CD4-positive, alpha-beta memory T cell (primary cell): ENCODE measurements around the gene ST6GALNAC6. TPM values are rescaled to one million over a fixed set of nuclear protein-coding genes. Genes with fewer than 3 reads are reported as not detected.

ENCODE experiments used
- CTCF ChIA-PET: fragments of 350-600 bp; sonication (Branson Sonifier 250); formaldehyde crosslinking; loops from one replicate; lab custom pipeline; 2021; ENCODE audit warnings: inconsistent platforms; ENCODE audit not compliant: partially characterized antibody; lab: Charles Lee
- POLR2A ChIA-PET: fragments of 350-600 bp; sonication (Branson Sonifier 250); formaldehyde crosslinking; loops from one replicate; lab custom pipeline; 2021; ENCODE audit not compliant: partially characterized antibody; lab: Charles Lee
- DNase-seq, 5 donors: peaks; one replicate each; pipeline versions ENCODE4 v3.0.0 to v3.0.0-alpha.2; 2020 to 2022; ENCODE audit warnings: mixed read lengths in 1 of 5
- H3K27ac ChIP-seq: one replicate; pipeline ENCODE4 v1.7.0; 2013; ENCODE audit warnings: low read depth, low read length
- H3K27me3 ChIP-seq: 2 replicates; pipeline ENCODE4 v1.7.0; 2013; ENCODE audit warnings: mild to moderate bottlenecking, low read length, moderate library complexity; ENCODE audit not compliant: insufficient read depth
- H3K36me3 ChIP-seq: 2 replicates; pipeline ENCODE4 v1.7.0; 2013; ENCODE audit warnings: mild to moderate bottlenecking, low read length, moderate library complexity; ENCODE audit not compliant: insufficient read depth
- H3K4me1 ChIP-seq: 2 replicates; pipeline ENCODE4 v1.7.0; 2013; ENCODE audit warnings: mild to moderate bottlenecking, low read length, moderate library complexity; ENCODE audit not compliant: insufficient read depth
- H3K4me3 ChIP-seq, 2 donors: one replicate each; pipeline ENCODE4 v1.7.0; 2013; ENCODE audit warnings: low read length in 2 of 2, mild to moderate bottlenecking in 1 of 2
- H3K9me3 ChIP-seq, 2 donors: one replicate each; pipeline ENCODE4 v1.7.0; 2013; ENCODE audit warnings: low read length in 2 of 2, control low read depth in 1 of 2; ENCODE audit not compliant: control insufficient read depth in 1 of 2
- H3K27ac Mint-ChIP-seq, 7 donors: one replicate each; pipeline ENCODE4 v1.8.0; 2020 to 2021; ENCODE audit warnings: mixed read lengths in 7 of 7, mild to moderate bottlenecking in 6 of 7, inconsistent platforms in 3 of 7, moderate library complexity in 3 of 7
- H3K27me3 Mint-ChIP-seq, 2 donors: one replicate each; pipeline ENCODE4 v1.8.0; 2020 to 2021; ENCODE audit warnings: mixed read lengths in 2 of 2
- H3K36me3 Mint-ChIP-seq, 2 donors: one replicate each; pipeline ENCODE4 v1.8.0; 2020 to 2021; ENCODE audit warnings: mixed read lengths in 2 of 2, inconsistent platforms in 1 of 2, mild to moderate bottlenecking in 1 of 2
- H3K4me1 Mint-ChIP-seq, 4 donors: one replicate each; pipeline ENCODE4 v1.8.0; 2020 to 2021; ENCODE audit warnings: mixed read lengths in 4 of 4, mild to moderate bottlenecking in 1 of 4
- H3K4me3 Mint-ChIP-seq, 8 donors: one replicate each; pipeline ENCODE4 v1.8.0; 2020 to 2021; ENCODE audit warnings: mixed read lengths in 8 of 8, mild to moderate bottlenecking in 7 of 8, moderate library complexity in 6 of 8, inconsistent platforms in 3 of 8
- H3K9me3 Mint-ChIP-seq, 8 donors: one replicate each; pipeline ENCODE4 v1.8.0; 2020 to 2021; ENCODE audit warnings: mixed read lengths in 8 of 8, mild to moderate bottlenecking in 5 of 8, inconsistent platforms in 3 of 8, moderate library complexity in 1 of 8
- intact Hi-C: fragments of 100-400 bp; cut with micrococcal nuclease; formaldehyde crosslinking; loops from one replicate; pipeline ENCODE4 v1.15.1; 2023
- polyA plus RNA-seq, 2 donors: library from polyadenylated mRNA; unstranded; fragments of 300-500 nt; fragmentation: Illumina TruSeq; gene quantifications; one replicate each; pipeline ENCODE4 v1.2.3, GENCODE V29; 2021
- total RNA-seq, 2 experiments: library from RNA; stranded (reverse); gene quantifications; one replicate each; pipeline ENCODE4 v1.2.3, GENCODE V29; 2021

Gene ST6GALNAC6
- total and polyA plus RNA-seq, 4 experiments from 2014 or later = 45.2 to 127 (median 85.5) TPM

GRCh38 chr9:127930231-127931091 is 31.1 kb upstream of the ST6GALNAC6 start, which contains the start of gene PIP5KL1:
Gene PIP5KL1, minus strand, starts transcription at chr9:127930777. Its CDS starts 25 bp downstream, at chr9:127930752.
- Histone ChIP-seq H3K27me3 (no peaks in the 10 kb centered on the region), H3K4me1 (peaks cover 63% of the 10 kb centered on the region), H3K36me3 (no peaks in the 10 kb centered on the region), H3K4me3 (peak within 1 kb of the TSS; percentile 6 to 54), H3K9me3 (no peaks in the 10 kb centered on the region), H3K27ac (no peak within 1 kb of the TSS)
- POLR2A ChIA-PET = interaction anchor here (0.7 to 1.5 kb wide), 10 partner anchors 9 to 215 kb away, joined by 3 to 4 read pairs (median 3); partner anchors contain the start of genes PTRH1, ST6GALNAC4 and TTC16
- peaks cover 0 to 9% (median 0%) of the 10 kb centered on the region in 8 donors for H3K9me3 Mint-ChIP-seq
- H3K4me1 Mint-ChIP-seq = peaks cover 16 to 49% (median 35%) of the 10 kb centered on the region in 4 donors
- CTCF ChIA-PET = interaction anchor here (0.8 to 2.2 kb wide), 11 partner anchors 9 to 195 kb away, joined by 3 to 11 read pairs (median 3); partner anchors contain the start of gene TOR2A
- intact Hi-C loops = loop anchor here (1.0 kb wide), 1 partner anchor 13 kb away; the partner anchor contains the start of gene ST6GALNAC4
- DNase-seq = peak; percentile 67 to 73 (median 70)
- H3K27me3 Mint-ChIP-seq = no peaks in the 10 kb centered on the region
- H3K27ac Mint-ChIP-seq = peak within 1 kb of the TSS; percentile 25 to 93 (median 64)
- H3K36me3 Mint-ChIP-seq = peaks cover 0 to 4% of the 10 kb centered on the region in 2 donors
- peak within 1 kb of the TSS; percentile 65 to 85 (median 76) for H3K4me3 Mint-ChIP-seq

GRCh38 chr9:127929625-127929979 is 30.2 kb upstream of the ST6GALNAC6 start:
- Mint-ChIP-seq H3K36me3 (peaks cover 0 to 4% of the 10 kb centered on the region in 2 donors), H3K27ac (peak overlapping the region in 3 of 7 donors; percentile 4 to 85 (median 55)), H3K4me3 (peak overlapping the region in 6 of 8 donors; percentile 52 to 78 (median 63)), H3K27me3 (peaks cover 2 to 3% of the 10 kb centered on the region in 2 donors), H3K9me3 (peaks cover 0 to 9% (median 0%) of the 10 kb centered on the region in 8 donors), H3K4me1 (peaks cover 16 to 41% (median 30%) of the 10 kb centered on the region in 4 donors)
- intact Hi-C loops = no loop called here
- Histone ChIP-seq H3K27me3 (no peaks in the 10 kb centered on the region), H3K36me3 (no peaks in the 10 kb centered on the region), H3K4me3 (no peak overlapping the region), H3K9me3 (no peaks in the 10 kb centered on the region), H3K27ac (no peak overlapping the region), H3K4me1 (peaks cover 54% of the 10 kb centered on the region)
- no peak for DNase-seq
- POLR2A ChIA-PET = interaction anchor here (0.7 to 2.2 kb wide), 12 partner anchors 8 to 479 kb away, joined by 3 to 12 read pairs (median 3); partner anchors contain the start of genes DPM2, LRSAM1, PTRH1 and RPL12
- CTCF ChIA-PET = interaction anchor here (1.0 to 2.2 kb wide), 8 partner anchors 8 to 107 kb away, joined by 3 to 11 read pairs (median 4); no protein-coding TSS in a partner anchor

DNA sequence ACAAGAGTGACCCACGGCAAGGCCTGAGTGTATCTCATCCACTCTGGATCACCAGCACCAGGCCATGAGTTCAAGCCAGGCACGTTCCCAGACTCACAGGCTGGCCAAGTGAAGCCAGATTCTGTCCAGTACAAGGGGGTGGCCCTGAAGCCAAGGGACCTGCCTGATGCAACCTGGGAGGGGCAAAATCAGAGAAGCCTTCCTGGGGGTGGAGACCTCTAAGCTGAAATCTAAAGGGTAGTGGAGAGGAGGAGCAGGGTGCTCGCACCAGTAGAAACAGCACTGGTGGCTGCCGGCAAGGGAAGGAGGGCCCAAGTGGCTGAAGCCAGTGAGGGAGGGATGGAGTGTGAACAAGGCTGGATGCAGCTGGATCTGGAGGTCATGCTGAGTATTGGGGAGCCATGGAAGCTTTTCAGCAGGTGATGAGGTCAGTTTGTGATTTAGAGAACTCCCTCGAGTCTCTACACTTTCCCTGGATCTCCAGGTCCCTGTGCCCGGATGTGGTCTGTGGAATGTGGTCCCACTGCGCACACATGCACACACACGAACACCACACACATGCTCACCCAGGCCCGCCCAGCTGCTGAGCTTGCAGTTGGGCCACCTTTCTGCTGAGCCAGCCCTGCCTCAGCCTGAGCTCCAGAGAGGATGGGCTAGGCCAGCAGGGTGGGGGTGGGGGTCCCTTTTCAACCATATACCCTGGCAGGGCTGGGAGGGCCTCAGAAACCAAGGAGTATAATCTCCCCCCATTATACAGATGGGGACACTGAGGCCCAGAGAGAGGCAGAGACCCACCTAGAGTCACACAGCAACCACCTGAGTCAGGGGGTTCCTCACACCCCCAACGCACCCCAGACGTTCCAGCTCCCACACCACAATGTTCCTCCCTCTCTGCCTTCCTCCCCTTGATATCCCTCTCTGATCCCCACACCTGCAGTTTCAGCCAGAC is 29.5 kb upstream of the ST6GALNAC6 start:
- Histone ChIP-seq H3K4me1 (peaks cover 51% of the 10 kb centered on the region), H3K27me3 (no peaks in the 10 kb centered on the region), H3K27ac (no peak overlapping the region), H3K4me3 (no peak overlapping the region), H3K9me3 (no peaks in the 10 kb centered on the region), H3K36me3 (no peaks in the 10 kb centered on the region)
- peaks cover 0 to 8% (median 0%) of the 10 kb centered on the region in 8 donors for H3K9me3 Mint-ChIP-seq
- intact Hi-C loops = no loop called here
- DNase-seq = no peak
- H3K27me3 Mint-ChIP-seq = peaks cover 2 to 3% of the 10 kb centered on the region in 2 donors
- H3K4me3 Mint-ChIP-seq = peak overlapping the region; percentile 43 to 68 (median 52)
- ChIA-PET POLR2A (interaction anchor here (1.0 to 2.2 kb wide), 8 partner anchors 8 to 478 kb away, joined by 3 to 12 read pairs (median 3); partner anchors contain the start of genes DPM2, LRSAM1 and RPL12), CTCF (interaction anchor here (0.5 to 2.2 kb wide), 8 partner anchors 7 to 324 kb away, joined by 3 to 11 read pairs (median 3); partner anchors contain the start of gene TOR2A)
- H3K27ac Mint-ChIP-seq = peak overlapping the region in 5 of 7 donors; percentile 15 to 91 (median 55)
- H3K36me3 Mint-ChIP-seq = peaks cover 0 to 4% of the 10 kb centered on the region in 2 donors
- H3K4me1 Mint-ChIP-seq = peaks cover 16 to 35% (median 27%) of the 10 kb centered on the region in 4 donors

DNA sequence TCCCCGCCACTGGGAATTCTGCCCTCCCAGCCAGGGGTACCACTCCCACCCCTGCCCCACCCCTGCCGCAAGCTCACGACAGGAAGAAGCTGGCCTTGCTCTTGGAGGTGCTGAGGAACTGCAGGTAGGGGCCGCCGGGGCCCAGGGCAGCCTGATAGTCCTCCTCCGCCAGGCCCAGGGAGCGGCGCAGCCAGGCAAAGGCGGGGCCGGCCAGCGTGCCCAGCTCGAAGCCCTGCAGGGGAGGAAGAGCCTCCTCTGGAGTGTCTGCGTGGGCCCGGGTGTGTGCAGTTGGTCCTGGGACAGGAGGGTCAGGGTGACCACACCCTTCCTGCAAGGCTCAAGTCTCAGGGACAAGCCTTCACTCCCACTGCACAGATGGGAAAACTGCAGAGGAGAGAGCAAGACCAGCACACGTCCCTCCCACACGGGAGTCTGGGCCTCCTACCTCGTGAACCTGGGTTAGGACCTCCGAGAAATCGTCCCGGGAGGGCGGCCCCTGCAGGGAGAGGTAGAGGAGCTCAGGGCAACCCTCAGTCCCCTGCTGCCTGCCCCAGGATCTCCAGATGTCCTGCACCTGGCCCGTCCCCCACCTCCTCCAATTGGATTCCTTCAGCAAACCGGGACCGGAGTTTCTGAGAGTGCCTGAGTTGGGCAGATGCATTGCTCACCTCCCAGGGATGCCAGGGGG is 28.7 kb upstream of the ST6GALNAC6 start:
- CTCF ChIA-PET = interaction anchor here (0.8 to 1.1 kb wide), 3 partner anchors 189 to 323 kb away, joined by 3 read pairs; partner anchors contain the start of gene TOR2A
- H3K27ac ChIP-seq = no peak overlapping the region
- POLR2A ChIA-PET = interaction anchor here (1.0 to 2.2 kb wide), 5 partner anchors 9 to 477 kb away, joined by 3 to 12 read pairs (median 4); partner anchors contain the start of genes DPM2, LRSAM1 and RPL12
- H3K27me3 Mint-ChIP-seq = peaks cover 2 to 3% of the 10 kb centered on the region in 2 donors
- no peaks in the 10 kb centered on the region for H3K9me3 ChIP-seq
- H3K27ac Mint-ChIP-seq = peak overlapping the region in 3 of 7 donors; percentile 15 to 91 (median 66)
- no peaks in the 10 kb centered on the region for H3K36me3 ChIP-seq
- H3K9me3 Mint-ChIP-seq = peaks cover 0 to 8% (median 0%) of the 10 kb centered on the region in 8 donors
- H3K4me3 ChIP-seq = no peak overlapping the region
- H3K4me1 ChIP-seq = peaks cover 51% of the 10 kb centered on the region
- peaks cover 0 to 3% of the 10 kb centered on the region in 2 donors for H3K36me3 Mint-ChIP-seq
- no peak for DNase-seq
- intact Hi-C loops = no loop called here
- no peaks in the 10 kb centered on the region for H3K27me3 ChIP-seq
- H3K4me1 Mint-ChIP-seq = peaks cover 16 to 34% (median 26%) of the 10 kb centered on the region in 4 donors
- peak overlapping the region in 4 of 8 donors; percentile 9 to 53 (median 46) for H3K4me3 Mint-ChIP-seq

DNA sequence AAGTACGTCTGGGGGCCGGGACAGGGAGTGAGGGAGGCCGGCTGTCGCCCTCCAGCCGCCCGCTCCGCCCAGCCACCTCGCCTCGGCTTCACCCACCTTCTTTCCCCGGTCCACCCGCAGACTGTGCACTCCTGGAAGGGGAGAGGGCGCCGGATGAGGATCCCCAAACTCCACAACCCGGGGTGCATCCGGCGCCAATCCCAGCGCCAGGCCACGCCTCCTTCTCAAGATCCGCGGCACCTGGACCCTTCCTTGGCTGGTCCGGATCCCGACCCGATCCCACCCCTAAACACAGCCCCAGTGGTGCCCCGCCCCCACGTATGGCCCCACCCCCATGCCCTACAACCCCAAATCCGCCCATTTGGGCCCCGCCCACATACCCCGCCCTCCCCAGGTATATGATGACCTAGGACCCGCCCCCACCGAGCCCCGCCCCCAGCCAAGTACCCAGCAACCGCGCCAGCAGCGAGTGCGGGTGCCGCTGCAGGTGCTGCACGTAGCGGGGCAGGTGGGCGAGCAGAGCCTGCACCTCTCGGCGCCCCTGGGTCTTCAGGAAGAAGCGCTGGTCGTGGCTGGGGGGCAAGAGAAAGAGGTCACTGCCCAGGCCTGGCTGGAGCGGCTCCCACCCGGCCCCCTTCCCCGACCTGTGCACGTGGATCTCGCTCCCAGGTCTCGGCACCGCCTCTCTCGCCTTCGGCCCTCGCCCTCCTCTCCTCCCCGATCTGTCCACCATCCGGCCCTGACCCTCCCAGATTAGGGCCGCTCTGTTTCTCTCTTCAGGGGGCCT is 28.0 kb upstream of the ST6GALNAC6 start:
- H3K27ac Mint-ChIP-seq = peak overlapping the region in 4 of 7 donors; percentile 16 to 72 (median 48)

More for the DNA sequence above, 28.0 kb upstream of the ST6GALNAC6 start:
- Histone ChIP-seq H3K9me3 (no peaks in the 10 kb centered on the region), H3K36me3 (no peaks in the 10 kb centered on the region), H3K27me3 (no peaks in the 10 kb centered on the region), H3K4me3 (peak overlapping the region in 1 of 2 donors; percentile 52), H3K4me1 (peaks cover 51% of the 10 kb centered on the region), H3K27ac (peak overlapping the region; percentile 12)
- peaks cover 16 to 30% (median 23%) of the 10 kb centered on the region in 4 donors for H3K4me1 Mint-ChIP-seq
- CTCF ChIA-PET = no interaction called here
- peaks cover 0 to 8% (median 0%) of the 10 kb centered on the region in 8 donors for H3K9me3 Mint-ChIP-seq
- H3K4me3 Mint-ChIP-seq = peak overlapping the region; percentile 35 to 80 (median 74)
- no peaks in the 10 kb centered on the region for H3K36me3 Mint-ChIP-seq
- POLR2A ChIA-PET = interaction anchor here (1.0 to 2.2 kb wide), 5 partner anchors 10 to 477 kb away, joined by 3 to 12 read pairs (median 6); partner anchors contain the start of genes DPM2, LRSAM1, RPL12 and ST6GALNAC4
- peaks cover 2 to 3% of the 10 kb centered on the region in 2 donors for H3K27me3 Mint-ChIP-seq
- peak; percentile 56 to 90 (median 63) for DNase-seq
- intact Hi-C loops = no loop called here
